GM21576 (cell line): ENCODE data around the gene LDHB.
"Not testable (repeated sequence)": the region's sequence is repeated elsewhere in the genome, so short reads cannot be mapped to it uniquely, and the experiment has no call there.

Experiments
- ATAC-seq: cut with Tn5 transposase; IDR thresholded peaks from one replicate; pipeline ENCODE4 v1.9.1; 2021; ENCODE audit warnings: mild to moderate bottlenecking, moderate library complexity; ENCODE audit not compliant: unreplicated experiment

Gene LDHB

DNA sequence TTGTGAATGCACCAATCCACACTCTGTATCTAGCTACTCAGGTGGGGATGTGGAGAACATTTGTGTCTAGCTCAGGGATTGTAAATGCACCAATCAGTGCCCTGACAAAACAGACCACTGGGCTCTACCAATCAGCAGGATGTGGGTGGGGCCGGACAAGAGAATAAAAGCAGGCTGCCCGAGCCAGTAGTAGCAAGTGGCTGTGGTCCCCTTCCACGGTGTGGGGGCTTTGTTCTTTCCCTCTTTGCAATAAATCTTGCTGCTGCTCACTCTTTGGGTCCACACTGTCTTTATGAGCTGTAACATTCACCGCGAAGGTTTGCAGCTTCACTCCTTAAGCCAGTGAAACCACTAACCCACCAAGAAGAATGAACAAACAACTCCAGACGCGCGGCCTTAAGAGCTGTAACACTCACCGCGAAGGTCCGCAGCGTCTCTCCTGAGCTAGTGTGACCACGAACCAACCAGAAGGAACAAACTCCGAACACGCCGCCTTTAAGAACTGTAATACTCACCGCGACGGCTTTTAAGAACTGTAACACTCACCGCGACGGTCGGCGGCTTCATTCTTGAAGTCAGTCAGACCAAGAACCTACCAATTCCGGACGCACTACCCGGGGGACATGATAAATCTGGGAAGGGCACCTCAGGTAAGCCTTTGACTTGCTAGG is 4.6 kb upstream of the LDHB start:
- ATAC-seq, result no peak

DNA sequence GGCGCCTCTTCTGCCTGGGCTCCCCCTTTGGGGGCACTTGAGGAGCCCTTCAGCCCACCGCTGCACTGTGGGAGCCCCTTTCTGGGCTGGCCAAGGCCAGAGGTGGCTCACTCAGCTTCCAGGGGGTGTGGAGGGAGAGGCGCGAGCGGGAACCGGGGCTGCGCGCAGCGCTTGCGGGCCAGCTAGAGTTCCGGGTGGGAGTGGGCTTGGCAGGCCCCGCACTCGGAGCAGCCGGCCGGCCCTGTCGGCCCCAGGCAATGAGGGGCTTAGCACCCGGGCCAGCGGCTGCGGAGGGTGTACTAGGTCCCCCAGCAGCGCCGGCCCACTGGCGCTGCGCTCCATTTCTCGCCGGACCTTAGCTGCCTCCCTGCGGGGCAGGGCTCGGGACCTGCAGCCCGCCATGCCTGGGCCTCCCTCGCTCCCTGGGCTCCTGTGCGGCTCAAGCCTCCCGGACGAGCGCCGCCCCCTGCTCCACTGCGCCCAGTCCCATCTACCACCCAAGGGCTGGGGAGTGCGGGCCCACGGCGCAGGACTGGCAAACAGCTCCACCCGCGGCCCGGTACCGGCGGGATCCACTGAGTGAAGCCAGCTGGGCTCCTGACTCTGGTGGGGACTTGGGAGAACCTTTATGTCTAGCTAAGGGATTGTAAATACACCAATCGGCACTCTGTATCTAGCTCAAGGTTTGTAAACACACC is 3.9 kb upstream of the LDHB start:
- not testable (repeated sequence) for ATAC-seq

DNA sequence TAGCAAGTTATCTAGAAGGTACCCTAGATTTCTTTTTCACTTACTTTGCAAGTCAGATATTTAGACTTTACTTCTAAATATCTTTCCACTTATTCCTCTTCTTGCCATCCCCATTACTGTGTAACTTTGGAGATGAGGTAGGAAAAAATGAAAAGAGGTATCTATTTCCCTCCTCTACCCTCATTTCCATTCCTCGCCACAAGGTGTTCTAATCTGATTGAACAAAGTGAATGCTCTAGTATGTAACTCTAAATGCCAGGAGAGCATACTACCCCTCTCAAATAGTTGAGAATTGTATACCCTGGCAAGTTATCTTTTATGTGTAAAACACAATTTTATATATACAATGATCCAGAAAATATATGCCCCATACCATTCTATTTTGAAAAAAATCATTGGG is 1.7 kb upstream of the LDHB start:
- no peak for ATAC-seq

DNA sequence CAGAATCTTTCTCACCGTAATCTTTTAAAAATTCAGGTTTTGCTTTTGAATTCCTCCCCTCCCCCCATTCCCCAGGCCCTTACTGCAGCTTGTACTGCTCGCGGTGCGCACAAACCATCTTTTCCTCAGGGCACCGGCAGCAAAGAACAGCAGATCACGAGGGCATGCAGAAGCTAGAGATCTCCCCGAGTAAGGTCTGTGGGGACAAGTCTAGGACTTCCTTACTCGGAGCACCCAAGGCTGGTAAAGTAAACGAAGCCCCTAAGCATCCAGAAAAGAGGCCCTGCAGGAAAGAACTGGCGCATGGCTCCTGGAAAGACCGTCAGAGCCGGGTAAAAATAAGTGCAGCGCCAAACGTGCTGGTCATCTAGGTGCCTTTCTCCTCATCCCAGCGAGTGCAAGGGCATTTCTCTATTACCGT is 727 bp downstream of the LDHB start:
- peak; percentile 37 for ATAC-seq

DNA sequence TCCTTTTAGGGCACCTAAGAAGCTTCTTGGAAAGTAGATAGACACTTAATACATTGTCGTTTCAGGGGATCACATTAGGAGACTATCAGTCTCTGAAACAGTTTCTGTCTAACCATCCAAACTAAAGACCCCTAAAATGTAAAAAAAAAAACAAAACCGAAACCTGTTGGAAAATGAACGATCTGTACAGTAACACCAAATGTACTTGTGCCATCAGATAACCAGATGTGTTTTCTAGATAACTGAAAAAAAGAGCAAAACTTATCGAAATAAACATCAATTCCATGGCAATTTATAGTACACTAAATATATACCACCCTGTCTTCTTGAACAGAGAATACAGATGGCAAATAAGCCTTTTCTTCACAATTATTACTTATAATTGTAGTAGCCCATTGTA is 2.1 kb downstream of the LDHB start:
- no peak for ATAC-seq

DNA sequence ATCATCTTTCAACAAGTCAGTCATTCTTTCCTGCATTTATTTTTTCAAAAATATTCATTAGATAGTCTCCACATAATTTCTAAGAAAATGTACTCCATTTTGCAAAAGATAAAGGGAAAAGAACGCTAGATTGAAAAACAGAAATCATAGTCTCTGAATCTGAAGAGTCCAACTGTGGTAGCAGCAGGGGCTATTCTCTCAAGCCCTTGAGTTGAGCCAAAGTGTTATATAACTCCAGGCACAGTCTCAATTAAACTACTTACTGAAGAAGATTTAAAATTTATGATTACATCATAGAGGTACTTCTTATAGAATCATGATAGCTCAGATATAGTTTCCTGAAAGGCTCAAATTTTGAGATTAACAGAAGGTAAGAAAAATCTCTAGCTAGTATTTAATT is 5.8 kb downstream of the LDHB start:
- ATAC-seq, result no peak

DNA sequence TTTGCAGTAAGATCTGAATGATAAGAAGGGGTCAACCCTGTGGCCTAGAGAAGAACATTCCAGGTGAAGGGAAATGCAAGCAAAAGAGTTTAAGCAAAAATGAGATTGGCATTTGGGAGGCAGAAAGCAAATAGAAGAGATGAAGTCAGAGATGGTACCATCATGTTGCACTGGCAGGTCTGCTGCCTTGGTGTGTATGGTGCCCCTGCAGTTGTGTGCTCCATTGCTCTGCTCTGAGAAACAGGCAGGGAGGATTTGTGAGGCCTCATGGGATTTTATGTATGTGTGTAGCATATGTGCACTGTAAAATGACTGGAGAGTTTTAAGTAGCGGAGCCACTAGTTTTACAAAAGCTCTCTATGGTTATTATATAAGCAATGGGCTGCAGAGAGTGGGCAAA is 6.6 kb downstream of the LDHB start:
- ATAC-seq, result no peak

DNA sequence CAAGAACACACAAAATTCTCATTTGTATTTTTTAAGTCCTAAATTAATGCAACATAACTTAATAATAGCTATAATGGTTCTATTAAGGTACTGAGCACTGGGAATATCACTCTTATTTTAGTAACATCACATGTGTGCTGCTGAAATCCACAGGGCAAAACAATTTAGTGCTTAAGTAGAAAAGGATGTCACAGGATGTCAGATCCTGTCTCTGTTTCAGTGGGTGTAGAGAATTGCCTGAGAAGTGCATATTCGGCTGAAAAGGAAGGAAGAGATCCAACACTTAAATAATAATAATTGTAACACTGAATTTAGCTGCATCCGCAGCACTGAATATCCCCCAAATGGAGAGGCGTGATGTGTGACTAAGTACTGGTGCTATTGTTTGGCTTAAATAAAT is 8.6 kb downstream of the LDHB start:
- ATAC-seq, result no peak

DNA sequence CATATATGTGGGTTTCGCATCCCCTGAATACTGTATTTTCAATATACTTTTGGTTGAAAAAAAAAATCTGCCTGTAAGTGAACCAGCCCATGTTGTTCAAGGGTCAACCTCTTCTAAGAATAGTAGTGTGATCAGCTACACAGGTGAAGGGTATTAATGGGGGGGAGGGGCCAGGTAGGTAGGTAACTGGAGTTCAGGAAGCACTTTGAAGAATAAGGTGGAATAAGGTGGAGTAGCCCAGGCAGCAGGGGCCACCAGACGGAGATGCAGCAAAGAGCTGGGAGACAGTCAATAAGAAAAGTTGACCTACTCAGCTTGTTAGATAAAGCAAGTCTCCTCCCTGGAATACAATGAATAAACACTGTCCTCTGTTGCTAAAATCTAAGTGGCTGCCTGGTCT is 9.3 kb downstream of the LDHB start:
- no peak for ATAC-seq

DNA sequence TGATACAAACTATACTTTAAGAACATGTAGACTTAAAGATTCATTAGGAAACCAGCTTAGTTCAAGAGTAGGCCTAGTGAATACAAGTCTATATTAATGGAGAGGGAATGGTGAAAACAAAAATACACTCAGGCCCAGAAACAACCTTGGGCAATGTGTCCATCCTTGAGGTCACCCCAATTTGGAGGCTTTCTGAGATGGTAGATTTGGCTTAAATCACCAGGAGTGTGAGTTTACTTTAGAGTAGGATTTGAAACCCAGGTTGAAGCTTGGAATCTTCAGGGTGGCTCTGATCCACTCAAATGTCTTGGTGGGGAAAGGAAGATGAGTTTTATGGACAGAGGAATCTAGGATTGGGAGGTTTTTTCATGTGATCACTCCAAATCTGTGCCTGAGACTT is 10.5 kb downstream of the LDHB start:
- no peak for ATAC-seq

DNA sequence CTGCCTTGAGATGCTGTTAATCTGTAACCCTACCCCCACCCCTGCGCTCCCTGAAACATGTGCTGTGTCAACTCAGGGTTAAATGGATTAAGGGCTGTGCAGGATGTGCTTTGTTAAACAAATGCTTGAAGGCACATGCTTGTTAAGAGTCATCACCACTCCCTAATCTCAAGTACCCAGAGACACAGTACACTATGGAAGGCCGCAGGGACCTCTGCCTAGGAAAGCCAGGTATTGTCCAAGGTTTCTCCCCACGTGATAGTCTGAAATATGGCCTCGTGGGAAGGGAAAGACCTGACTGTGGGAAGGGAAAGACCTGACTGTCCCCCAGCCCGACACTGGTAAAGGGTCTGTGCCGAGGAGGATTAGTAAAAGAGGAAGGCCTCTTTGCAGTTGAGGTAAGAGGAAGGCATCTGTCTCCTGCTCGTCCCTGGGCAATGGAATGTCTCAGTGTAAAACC is 12.6 kb downstream of the LDHB start:
- not testable (repeated sequence) for ATAC-seq

DNA sequence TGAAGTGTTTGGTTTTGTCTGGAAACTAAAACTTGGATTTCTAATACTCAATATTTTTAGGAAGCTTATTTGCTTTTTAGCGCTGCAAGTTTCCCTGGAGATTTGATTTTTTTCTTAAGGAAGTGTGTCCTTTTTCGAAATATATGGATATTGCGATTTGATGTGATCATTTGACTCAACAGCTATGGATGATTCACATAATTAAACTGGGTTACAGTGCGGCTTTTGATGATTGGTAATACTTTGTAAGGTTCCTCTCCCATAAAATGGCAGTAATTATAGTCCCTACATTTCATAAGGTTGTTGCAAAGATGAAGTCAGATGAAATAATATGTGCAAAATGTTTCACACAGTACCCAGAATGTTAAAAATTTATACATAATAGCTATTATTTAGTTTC is 13.1 kb downstream of the LDHB start:
- ATAC-seq, result no peak

DNA sequence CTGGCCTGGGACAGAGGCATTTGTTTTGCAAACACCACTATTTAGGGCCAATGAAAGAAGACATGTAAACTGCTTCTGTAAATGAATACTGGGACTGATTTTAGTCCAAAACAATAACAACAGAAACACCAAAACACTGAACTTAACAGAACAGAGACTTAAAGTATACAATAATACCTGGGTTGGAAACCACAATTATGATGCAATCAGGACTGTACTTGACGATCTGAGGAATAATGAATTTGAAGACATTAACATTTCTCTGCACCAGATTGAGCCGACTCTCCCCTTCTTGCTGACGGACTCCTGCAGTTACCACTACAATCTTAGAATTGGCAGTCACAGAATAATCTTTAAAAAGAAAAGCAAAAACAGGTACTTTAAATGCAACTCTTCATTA is 13.9 kb downstream of the LDHB start:
- no peak for ATAC-seq

DNA sequence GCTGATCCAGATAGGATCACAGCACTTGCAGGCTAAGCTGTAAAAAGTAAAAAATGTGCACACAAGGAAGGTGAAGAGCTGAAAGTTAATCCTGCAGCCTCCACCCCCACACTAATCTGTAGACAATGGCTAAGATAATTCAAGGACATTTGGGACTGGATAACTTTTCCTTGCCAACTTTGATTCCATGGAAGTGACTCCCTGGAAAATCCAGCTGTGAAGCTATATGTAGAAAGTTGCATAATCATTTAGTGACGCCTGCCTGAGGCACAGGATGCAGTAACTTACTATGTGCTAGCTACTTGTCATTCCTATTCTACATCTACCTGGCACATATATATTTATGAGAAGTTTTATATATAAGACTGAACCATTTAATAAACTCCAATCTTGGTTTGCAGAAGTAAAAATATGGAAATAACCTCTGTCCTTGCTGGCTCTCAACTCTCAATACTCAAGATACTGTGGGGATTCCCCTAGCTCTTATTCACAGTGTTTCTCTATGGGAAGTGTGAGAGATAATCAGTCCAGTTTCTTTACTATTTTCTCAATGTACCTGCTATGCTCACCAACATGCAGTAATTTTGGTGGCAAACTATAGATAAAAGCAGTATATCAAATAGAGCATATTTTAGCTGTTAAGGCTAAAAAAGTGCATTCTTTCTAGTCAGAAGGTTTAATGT is 14.8 kb downstream of the LDHB start:
- peak; percentile 71 for ATAC-seq

DNA sequence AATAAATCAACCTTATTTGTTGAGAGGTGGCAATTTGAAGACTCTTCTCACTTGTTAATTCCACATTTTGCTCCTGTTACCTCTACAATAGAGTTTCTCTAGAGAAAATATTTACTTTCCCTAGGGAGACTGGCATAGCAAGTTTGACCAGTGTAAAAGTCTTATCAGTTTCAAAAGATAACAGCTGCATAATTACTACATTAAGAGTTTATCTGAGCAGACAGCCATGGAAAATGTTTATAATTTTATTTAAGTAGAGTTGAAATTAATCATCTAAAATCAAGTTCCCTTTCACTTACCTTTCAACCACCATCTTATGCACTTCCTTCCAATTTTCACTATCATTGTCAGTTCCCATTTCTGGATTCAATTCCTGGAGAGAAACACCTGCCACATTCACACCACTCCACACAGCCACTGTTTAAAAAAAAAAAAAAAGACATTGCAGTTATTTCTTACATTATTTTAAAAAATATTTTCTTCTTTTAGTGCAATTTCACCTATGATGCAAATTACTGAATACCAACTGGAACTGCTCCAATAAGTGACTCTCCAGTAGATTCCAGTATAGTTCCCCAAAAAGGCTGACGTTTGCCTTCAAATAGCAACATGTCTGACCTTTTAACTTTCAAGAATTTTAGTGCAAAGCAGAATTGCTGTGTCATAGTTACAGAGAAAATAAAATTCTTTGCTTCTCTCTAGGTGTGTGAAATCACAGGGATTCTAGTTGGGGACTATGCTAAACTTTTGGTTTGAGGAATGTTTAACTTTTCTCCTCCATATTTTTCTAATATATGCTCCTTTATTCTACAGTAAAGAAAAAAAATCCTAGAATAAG is 19.4 kb downstream of the LDHB start:
- no peak for ATAC-seq

DNA sequence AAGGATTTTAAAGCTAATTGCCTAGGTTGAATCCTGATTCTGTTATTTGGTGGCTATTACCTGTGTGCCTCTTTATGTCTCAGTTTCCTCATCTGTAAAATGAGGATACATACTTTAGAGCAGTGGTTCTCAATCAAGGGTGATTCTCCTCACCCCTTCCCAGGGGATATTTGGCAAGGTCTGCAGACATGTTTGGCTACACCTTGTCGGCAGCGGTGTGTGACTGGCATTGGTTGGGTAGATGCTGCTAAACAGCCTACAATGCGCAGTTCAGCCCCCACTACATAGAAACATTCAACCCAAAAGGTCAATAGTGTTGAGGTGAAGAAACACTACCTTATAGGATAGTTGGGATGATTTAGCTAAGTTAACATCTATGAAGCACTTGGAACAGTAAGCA is 23.4 kb downstream of the LDHB start:
- ATAC-seq, result no peak

DNA sequence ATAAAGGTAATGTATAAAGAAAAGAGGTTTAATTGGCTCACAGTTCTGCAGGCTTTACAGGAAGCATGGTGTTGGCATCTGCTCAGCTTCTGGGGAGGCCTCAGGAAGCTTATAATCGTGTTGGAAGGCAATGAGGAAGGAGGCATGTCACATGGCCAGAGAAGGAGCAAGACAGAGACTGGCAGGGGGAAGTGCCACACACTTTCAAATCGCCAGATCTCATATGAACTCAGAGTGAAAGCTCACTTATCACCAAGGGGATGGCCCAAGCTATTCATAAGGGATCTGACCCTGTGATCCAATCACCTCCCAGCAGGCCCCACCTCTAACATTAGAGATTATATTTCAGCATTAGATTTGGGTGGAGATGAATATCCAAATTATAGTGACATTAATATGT is 26.3 kb downstream of the LDHB start:
- no peak for ATAC-seq

DNA sequence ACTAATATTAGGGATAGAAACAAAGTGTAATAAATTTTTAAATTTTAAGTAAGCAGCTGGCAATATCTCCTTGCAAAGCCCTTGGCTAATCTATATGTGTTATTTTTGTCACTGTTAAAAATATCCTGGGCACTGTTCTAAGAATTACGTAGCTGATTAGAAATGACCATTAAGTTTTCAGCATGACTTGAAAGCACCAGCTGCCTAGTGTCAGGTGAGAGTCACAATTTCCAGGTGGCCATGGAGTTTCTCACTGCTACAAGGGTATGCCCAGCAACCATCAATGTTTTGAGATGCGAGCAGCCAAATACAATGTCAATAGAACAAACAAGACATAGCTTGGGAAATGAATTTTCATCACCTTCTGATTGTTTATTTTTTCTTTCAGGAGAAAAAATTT is 29.7 kb downstream of the LDHB start:
- ATAC-seq, result no peak

DNA sequence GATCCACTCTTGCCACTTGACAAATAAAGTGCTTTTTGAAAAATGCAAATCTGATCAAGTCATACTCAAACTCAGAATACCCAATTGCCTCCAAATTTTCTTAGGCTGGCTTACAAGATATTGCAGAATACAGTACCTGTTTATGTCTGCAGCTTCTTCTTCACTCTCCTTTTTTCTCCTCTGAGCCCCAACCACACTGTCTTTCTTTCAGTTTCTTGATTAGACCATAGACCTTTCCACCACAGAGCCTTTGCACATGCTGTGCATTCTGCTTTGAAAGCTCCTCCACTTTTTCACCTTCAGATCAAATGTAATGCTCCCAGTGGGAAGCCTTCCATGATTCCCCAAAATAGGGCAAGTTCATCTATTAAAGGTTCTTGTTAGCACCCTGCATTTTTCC is 39.1 kb downstream of the LDHB start:
- ATAC-seq, result no peak

DNA sequence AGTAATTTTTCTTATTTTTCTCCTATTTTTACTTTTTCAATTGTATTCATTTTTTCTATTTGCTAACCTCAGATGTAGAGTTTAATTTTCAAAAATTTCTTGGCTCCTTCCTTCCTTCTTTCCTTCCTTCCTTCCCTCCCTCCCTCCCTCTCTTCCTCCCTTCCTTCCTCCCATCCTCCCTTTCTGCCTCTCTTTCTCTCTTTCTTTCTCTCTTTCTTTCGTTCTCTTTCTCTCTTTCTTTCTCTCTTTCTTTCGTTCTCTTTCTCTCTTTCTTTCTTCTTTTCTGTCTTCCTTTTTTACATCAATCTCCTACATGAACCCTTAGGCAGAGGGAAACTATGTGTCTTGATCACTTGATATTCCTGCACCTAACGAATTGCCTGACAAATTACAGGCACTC is 40.6 kb downstream of the LDHB start:
- ATAC-seq, result no peak

DNA sequence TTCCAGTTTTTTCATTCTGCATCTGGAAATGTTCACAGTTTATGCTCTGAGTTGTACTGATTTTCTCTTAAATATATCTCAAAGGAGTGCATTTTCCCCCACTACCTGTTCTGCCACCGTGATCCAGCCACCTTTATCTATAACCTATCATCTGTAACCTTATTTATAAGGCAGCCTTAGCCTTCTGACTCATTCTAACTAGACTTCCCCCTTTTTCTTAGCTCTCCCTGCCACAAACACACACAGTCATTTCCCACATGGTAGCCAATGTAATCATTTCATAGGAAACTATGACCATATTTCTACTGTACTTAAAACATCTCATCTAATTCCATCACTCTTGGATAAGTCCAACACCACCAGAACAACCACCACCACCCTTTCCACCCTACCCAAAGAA is 42.2 kb downstream of the LDHB start:
- no peak for ATAC-seq
